Liver (tissue), 9 donors: Measurements from ENCODE around the gene UHMK1. TPM values are rescaled to one million over a fixed set of nuclear protein-coding genes. Genes with fewer than 3 reads are reported as not detected.

Experiments
- DNase-seq: peaks from one replicate; pipeline ENCODE4 v3.0.0-alpha.2; 2017; ENCODE audit warnings: low spot score
- H3K27ac ChIP-seq, 2 donors: one replicate each; pipeline ENCODE4 v1.7.0; 2013; ENCODE audit warnings: inconsistent platforms in 2 of 2, low read length in 2 of 2, control low read depth in 1 of 2, low read depth in 1 of 2, mild to moderate bottlenecking in 1 of 2
- H3K27me3 ChIP-seq, 4 donors: one replicate each; pipeline versions ENCODE4 v1.6.1 to v1.7.0; 2013; ENCODE audit warnings: low read length in 3 of 4, inconsistent platforms in 1 of 4, mild to moderate bottlenecking in 1 of 4, moderate library complexity in 1 of 4; ENCODE audit not compliant: control insufficient read depth in 4 of 4, insufficient read depth in 4 of 4
- H3K36me3 ChIP-seq, 4 donors: one replicate each; pipeline versions ENCODE4 v1.6.1 to v1.7.0; 2013; ENCODE audit warnings: low read length in 3 of 4, mild to moderate bottlenecking in 3 of 4, low read depth in 1 of 4, moderate library complexity in 1 of 4; ENCODE audit not compliant: control insufficient read depth in 4 of 4, insufficient read depth in 3 of 4
- H3K4me1 ChIP-seq, 4 donors: one replicate each; pipeline versions ENCODE4 v1.6.1 to v1.7.0; 2013; ENCODE audit warnings: low read length in 3 of 4, mild to moderate bottlenecking in 3 of 4, moderate library complexity in 1 of 4; ENCODE audit not compliant: control insufficient read depth in 4 of 4, insufficient read depth in 4 of 4
- H3K4me3 ChIP-seq, 3 donors: one replicate each; pipeline versions ENCODE4 v1.6.1 to v1.7.0; 2013; ENCODE audit warnings: low read length in 3 of 3, control low read depth in 1 of 3, low read depth in 1 of 3, mild to moderate bottlenecking in 1 of 3
- H3K9ac ChIP-seq, 2 donors: one replicate each; pipeline ENCODE4 v1.7.0; 2013; ENCODE audit warnings: low read length in 2 of 2, mild to moderate bottlenecking in 2 of 2, moderate library complexity in 2 of 2, control low read depth in 1 of 2, low read depth in 1 of 2
- H3K9me3 ChIP-seq, 4 donors: one replicate each; pipeline versions ENCODE4 v1.6.1 to v1.7.0; 2013; ENCODE audit warnings: low read length in 3 of 4; ENCODE audit not compliant: control insufficient read depth in 4 of 4
- ATF3 ChIP-seq: IDR thresholded peaks from 2 replicates; pipeline ENCODE4 v1.6.1; 2016; ENCODE audit warnings: antibody characterized with exemption
- EGR1 ChIP-seq, 2 donors: IDR thresholded peaks; 2 replicates each; pipeline ENCODE4 v1.6.1; 2016 to 2018; ENCODE audit warnings: antibody characterized with exemption in 2 of 2, low read depth in 2 of 2
- FOXA1 ChIP-seq: IDR thresholded peaks from 2 replicates; pipeline ENCODE4 v1.6.1; 2016; ENCODE audit warnings: antibody characterized with exemption
- JUND ChIP-seq, 2 donors: IDR thresholded peaks; 2 replicates each; pipeline ENCODE4 v1.6.1; 2016; ENCODE audit warnings: antibody characterized with exemption in 2 of 2
- NR2F2 ChIP-seq: IDR thresholded peaks from 2 replicates; pipeline ENCODE4 v1.6.1; 2016; ENCODE audit warnings: antibody characterized with exemption
- RAD21 ChIP-seq, 2 donors: IDR thresholded peaks; 2 replicates each; pipeline ENCODE4 v1.6.1; 2016; ENCODE audit warnings: antibody characterized with exemption in 2 of 2, mild to moderate bottlenecking in 2 of 2
- RXRA ChIP-seq, 2 donors: IDR thresholded peaks; 2 replicates each; pipeline ENCODE4 v1.6.1; 2017 to 2018; ENCODE audit warnings: antibody characterized with exemption in 2 of 2, mild to moderate bottlenecking in 1 of 2
- TAF1 ChIP-seq: conservative IDR thresholded peaks from 2 replicates; pipeline ENCODE4 v1.6.1; 2016; ENCODE audit warnings: antibody characterized with exemption, mild to moderate bottlenecking
- YY1 ChIP-seq: IDR thresholded peaks from 2 replicates; pipeline ENCODE4 v1.6.1; 2016; ENCODE audit warnings: antibody characterized with exemption, mild to moderate bottlenecking
- WGBS: extraction: QIAGEN DNeasy Blood & Tissue Kit; methylation state at CpG from one replicate; pipeline ENCODE4 v1.1.7; 2013; 5-methylcytosine and 5-hydroxymethylcytosine counted together
- polyA plus RNA-seq, 2 donors: library from polyadenylated mRNA; stranded (reverse) in 1 of 2; unstranded in 1 of 2; fragments of 200-250 nt in 1 of 2; fragments of >200 nt in 1 of 2; fragmentation: Nextera tagmentation in 1 of 2; extraction: Ambion mirVana in 1 of 2; gene quantifications; one replicate each; pipeline versions ENCODE4 v1.2.1 to v1.2.3, GENCODE V29; 2013 to 2015
- total RNA-seq, 2 donors: library from RNA; depleted of rRNA; stranded (reverse); fragments of >200 nt; gene quantifications; one replicate each; pipeline ENCODE4 v1.2.3, GENCODE V29; 2014
- TF ChIP-seq, protein P1 (sequence below): fragments of 150-350 bp; IDR thresholded peaks from 2 replicates; pipeline ENCODE4 v1.5.1; 2017; ENCODE audit warnings: improper control_type of control experiment, low read depth, low read length; ENCODE audit not compliant: missing input control
- TF ChIP-seq, protein P2 (sequence below): IDR thresholded peaks from 2 replicates; pipeline ENCODE4 v1.6.1; 2016; ENCODE audit warnings: antibody characterized with exemption
- donor health status: healthy.
- donor health status: healthy.
- donor health status: healthy.
- donor health status: healthy.
- donor health status: healthy.

Gene UHMK1
- total and polyA plus RNA-seq, 4 donors, result 15.8 to 64.3 (median 36.9) TPM

- Histone ChIP-seq H3K36me3 (peaks cover 2 to 23% (median 13%) of the 10 kb centered on the region in 4 donors), H3K27me3 (no peaks in the 10 kb centered on the region), H3K27ac (no peak overlapping the region), H3K9me3 (no peaks in the 10 kb centered on the region), H3K9ac (no peak overlapping the region), H3K4me3 (no peak overlapping the region), H3K4me1 (peaks cover 3 to 15% (median 7%) of the 10 kb centered on the region in 4 donors)
- DNase-seq, result no peak
- no peak for TF ChIP-seq ATF3
- TF ChIP-seq, protein P1, sequence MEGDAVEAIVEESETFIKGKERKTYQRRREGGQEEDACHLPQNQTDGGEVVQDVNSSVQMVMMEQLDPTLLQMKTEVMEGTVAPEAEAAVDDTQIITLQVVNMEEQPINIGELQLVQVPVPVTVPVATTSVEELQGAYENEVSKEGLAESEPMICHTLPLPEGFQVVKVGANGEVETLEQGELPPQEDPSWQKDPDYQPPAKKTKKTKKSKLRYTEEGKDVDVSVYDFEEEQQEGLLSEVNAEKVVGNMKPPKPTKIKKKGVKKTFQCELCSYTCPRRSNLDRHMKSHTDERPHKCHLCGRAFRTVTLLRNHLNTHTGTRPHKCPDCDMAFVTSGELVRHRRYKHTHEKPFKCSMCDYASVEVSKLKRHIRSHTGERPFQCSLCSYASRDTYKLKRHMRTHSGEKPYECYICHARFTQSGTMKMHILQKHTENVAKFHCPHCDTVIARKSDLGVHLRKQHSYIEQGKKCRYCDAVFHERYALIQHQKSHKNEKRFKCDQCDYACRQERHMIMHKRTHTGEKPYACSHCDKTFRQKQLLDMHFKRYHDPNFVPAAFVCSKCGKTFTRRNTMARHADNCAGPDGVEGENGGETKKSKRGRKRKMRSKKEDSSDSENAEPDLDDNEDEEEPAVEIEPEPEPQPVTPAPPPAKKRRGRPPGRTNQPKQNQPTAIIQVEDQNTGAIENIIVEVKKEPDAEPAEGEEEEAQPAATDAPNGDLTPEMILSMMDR, result no peak
- no peak for TF ChIP-seq TAF1
- no peak for TF ChIP-seq EGR1 (IDR thresholded peaks at IDR 0.05; ENCODE audit: low read depth in 2 of 2)
- no peak for TF ChIP-seq RAD21 (IDR thresholded peaks at IDR 0.05)
- no peak for TF ChIP-seq RXRA (IDR thresholded peaks at IDR 0.05)
- 95% methylated on average over 1 of the region's 1 CpG for WGBS
These were observed 75.5 kb downstream of the UHMK1 start for GRCh38 chr1:162573136-162573535.

DNA sequence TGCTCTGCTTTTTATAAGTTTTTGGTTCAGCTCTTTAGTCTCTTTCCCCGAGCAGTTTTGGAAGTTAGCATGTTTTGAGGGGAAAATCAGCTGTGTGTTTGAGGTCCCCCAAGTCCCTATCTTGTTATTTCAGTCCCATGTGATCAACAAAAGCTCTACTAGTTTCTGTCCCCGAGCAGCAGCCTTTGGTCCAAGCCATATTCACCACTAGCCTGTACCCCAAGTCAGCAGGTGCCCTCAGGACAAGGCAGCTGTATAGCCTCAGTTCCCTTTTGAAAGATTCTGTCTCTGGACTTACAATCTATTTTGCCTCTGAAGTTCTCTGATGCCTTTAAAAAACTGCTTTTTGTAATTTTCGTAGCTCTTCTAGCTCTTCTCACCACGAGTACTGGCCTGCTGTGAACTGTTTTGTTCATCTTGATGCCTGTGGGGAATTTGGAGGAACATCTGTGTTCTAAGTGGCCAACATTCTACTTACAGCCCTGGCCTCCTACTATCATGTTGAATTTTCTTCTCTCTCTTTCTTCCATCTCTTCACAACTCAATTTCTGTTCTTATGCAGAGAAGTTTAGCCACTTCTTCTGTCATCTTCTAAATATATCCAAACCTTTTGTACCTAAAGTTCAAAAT, 80.6 kb downstream of the UHMK1 start:
- TF ChIP-seq TAF1 (no peak), FOXA1 (no peak), JUND (IDR thresholded peaks at IDR 0.05) (no peak), YY1 (no peak), NR2F2 (no peak), RAD21 (IDR thresholded peaks at IDR 0.05) (no peak), ATF3 (no peak)
- TF ChIP-seq, protein P1, result no peak
- TF ChIP-seq, protein P2, sequence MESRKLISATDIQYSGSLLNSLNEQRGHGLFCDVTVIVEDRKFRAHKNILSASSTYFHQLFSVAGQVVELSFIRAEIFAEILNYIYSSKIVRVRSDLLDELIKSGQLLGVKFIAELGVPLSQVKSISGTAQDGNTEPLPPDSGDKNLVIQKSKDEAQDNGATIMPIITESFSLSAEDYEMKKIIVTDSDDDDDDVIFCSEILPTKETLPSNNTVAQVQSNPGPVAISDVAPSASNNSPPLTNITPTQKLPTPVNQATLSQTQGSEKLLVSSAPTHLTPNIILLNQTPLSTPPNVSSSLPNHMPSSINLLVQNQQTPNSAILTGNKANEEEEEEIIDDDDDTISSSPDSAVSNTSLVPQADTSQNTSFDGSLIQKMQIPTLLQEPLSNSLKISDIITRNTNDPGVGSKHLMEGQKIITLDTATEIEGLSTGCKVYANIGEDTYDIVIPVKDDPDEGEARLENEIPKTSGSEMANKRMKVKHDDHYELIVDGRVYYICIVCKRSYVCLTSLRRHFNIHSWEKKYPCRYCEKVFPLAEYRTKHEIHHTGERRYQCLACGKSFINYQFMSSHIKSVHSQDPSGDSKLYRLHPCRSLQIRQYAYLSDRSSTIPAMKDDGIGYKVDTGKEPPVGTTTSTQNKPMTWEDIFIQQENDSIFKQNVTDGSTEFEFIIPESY, result no peak

More for the DNA sequence above, 80.6 kb downstream of the UHMK1 start:
- Histone ChIP-seq H3K27ac (no peak overlapping the region), H3K4me3 (no peak overlapping the region), H3K27me3 (no peaks in the 10 kb centered on the region), H3K4me1 (no peaks in the 10 kb centered on the region), H3K9ac (no peak overlapping the region), H3K36me3 (peaks cover 6 to 40% (median 29%) of the 10 kb centered on the region in 4 donors), H3K9me3 (no peaks in the 10 kb centered on the region)
- WGBS, result 93% methylated on average over 4 of the region's 4 CpGs
- no peak for DNase-seq
